AG04450 (cell line): Measurements from ENCODE around the gene LBH. TPM values are rescaled to one million over a fixed set of nuclear protein-coding genes. Genes with fewer than 3 reads are reported as not detected.

ENCODE experiments used
- CTCF ChIA-PET: fragments of 300-600, 350-600 bp; formaldehyde crosslinking; extraction: SDS; loops from one replicate; lab custom pipeline; 2022; ENCODE audit warnings: antibody characterized with exemption, inconsistent platforms; lab: Charles Lee
- POLR2A ChIA-PET: fragments of 350-600 bp; formaldehyde crosslinking; extraction: SDS; loops from one replicate; lab custom pipeline; 2021; ENCODE audit warnings: antibody characterized with exemption, inconsistent platforms; lab: Yijun Ruan, JAX
- DNase-seq: peaks from one replicate; pipeline ENCODE4 v3.0.0-alpha.2; 2011; ENCODE audit warnings: low read depth, low spot score
- H3K27ac ChIP-seq: one replicate; pipeline ENCODE4 v1.5.1; 2012; ENCODE audit warnings: low read depth, low read length, control low read depth
- H3K27me3 ChIP-seq: one replicate; pipeline ENCODE4 v1.6.0; 2012; ENCODE audit warnings: low read length; ENCODE audit not compliant: control insufficient read depth, insufficient read depth
- H3K4me3 ChIP-seq: 2 replicates; pipeline ENCODE4 v1.5.1; 2011; ENCODE audit warnings: mild to moderate bottlenecking, low read depth, low read length, control low read depth
- H3K9me3 ChIP-seq: 2 replicates; pipeline ENCODE4 v1.5.1; 2012; ENCODE audit warnings: low read length; ENCODE audit not compliant: control insufficient read depth, insufficient read depth
- polyA plus RNA-seq: library from polyadenylated mRNA; depleted of rRNA; stranded (reverse); fragments of >200 nt; gene quantifications from 2 replicates; pipeline ENCODE4 v1.2.3, GENCODE V29; 2011
- TF ChIP-seq, protein P1 (sequence below): IDR thresholded peaks from 2 replicates; pipeline ENCODE4 v1.5.1; 2011; ENCODE audit warnings: low read depth, low read length, control low read depth, inconsistent platforms

The LBH gene
- polyA plus RNA-seq, 1 experiment, result 381 TPM

DNA sequence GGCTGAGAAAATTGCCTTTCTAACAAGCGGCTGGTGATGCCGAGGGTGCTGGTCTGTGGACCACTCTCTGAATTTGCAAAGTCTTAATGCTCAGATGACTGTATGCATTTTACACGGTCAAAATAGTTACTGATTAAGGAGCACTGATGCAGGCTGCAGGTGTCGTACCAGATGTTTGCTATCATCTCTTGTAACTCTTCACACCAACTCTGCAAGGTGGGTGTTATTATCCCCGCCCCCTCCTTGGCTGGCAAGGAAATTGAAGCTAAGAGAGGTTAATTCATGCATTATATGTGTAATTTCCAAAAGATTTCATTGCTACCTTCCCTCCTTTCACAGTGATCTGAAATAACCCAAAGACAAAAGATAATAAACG, 13.0 kb upstream of the LBH start:
- ChIA-PET CTCF (interaction anchor here (0.7 to 1.2 kb wide), 2 partner anchors 11 to 489 kb away, joined by 6 read pairs; no protein-coding TSS in a partner anchor), POLR2A (no interaction called here)
- TF ChIP-seq, protein P1, sequence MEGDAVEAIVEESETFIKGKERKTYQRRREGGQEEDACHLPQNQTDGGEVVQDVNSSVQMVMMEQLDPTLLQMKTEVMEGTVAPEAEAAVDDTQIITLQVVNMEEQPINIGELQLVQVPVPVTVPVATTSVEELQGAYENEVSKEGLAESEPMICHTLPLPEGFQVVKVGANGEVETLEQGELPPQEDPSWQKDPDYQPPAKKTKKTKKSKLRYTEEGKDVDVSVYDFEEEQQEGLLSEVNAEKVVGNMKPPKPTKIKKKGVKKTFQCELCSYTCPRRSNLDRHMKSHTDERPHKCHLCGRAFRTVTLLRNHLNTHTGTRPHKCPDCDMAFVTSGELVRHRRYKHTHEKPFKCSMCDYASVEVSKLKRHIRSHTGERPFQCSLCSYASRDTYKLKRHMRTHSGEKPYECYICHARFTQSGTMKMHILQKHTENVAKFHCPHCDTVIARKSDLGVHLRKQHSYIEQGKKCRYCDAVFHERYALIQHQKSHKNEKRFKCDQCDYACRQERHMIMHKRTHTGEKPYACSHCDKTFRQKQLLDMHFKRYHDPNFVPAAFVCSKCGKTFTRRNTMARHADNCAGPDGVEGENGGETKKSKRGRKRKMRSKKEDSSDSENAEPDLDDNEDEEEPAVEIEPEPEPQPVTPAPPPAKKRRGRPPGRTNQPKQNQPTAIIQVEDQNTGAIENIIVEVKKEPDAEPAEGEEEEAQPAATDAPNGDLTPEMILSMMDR, result no peak
- H3K27ac ChIP-seq, result no peak overlapping the region
- peaks cover 4% of the 10 kb centered on the region for H3K27me3 ChIP-seq
- H3K4me3 ChIP-seq, result no peak overlapping the region
- DNase-seq, result no peak
- no peaks in the 10 kb centered on the region for H3K9me3 ChIP-seq

GRCh38 chr2:30218814-30219213, 12.5 kb upstream of the LBH start:
- ChIA-PET CTCF (interaction anchor here (0.7 to 1.2 kb wide), 2 partner anchors 11 to 488 kb away, joined by 6 read pairs; no protein-coding TSS in a partner anchor), POLR2A (interaction anchor here (0.5 kb wide), 1 partner anchor 12 kb away, joined by 3 read pairs; the partner anchor contains the start of gene LBH)
- Histone ChIP-seq H3K27ac (no peak overlapping the region), H3K9me3 (no peaks in the 10 kb centered on the region), H3K27me3 (peaks cover 4% of the 10 kb centered on the region), H3K4me3 (no peak overlapping the region)
- no peak for DNase-seq
- TF ChIP-seq, protein P1, result no peak

GRCh38 chr2:30219886-30220875, 11.2 kb upstream of the LBH start:
- no peak overlapping the region for H3K4me3 ChIP-seq
- ChIA-PET POLR2A (interaction anchor here (0.8 kb wide), 1 partner anchor 12 kb away, joined by 3 read pairs; no protein-coding TSS in a partner anchor), CTCF (interaction anchor here (0.5 to 1.1 kb wide), 4 partner anchors 12 to 492 kb away, joined by 3 to 5 read pairs (median 4); no protein-coding TSS in a partner anchor)
- DNase-seq, result no peak
- no peak overlapping the region for H3K27ac ChIP-seq
- no peaks in the 10 kb centered on the region for H3K9me3 ChIP-seq
- TF ChIP-seq, protein P1, result no peak
- H3K27me3 ChIP-seq, result peaks cover 4% of the 10 kb centered on the region

- ChIA-PET POLR2A (interaction anchor here (1.1 kb wide), 1 partner anchor 10 kb away, joined by 3 read pairs; the partner anchor contains the start of gene LBH), CTCF (interaction anchor here (1.1 kb wide), 1 partner anchor 485 kb away, joined by 3 read pairs; no protein-coding TSS in a partner anchor)
- H3K9me3 ChIP-seq, result no peaks in the 10 kb centered on the region
- DNase-seq, result no peak
- H3K27ac ChIP-seq, result no peak overlapping the region
- TF ChIP-seq, protein P1, result no peak
- peaks cover 4% of the 10 kb centered on the region for H3K27me3 ChIP-seq
- H3K4me3 ChIP-seq, result no peak overlapping the region
These were observed 9.8 kb upstream of the LBH start for GRCh38 chr2:30221531-30221930.
